ENCODE data around the gene HNMT.

Gene HNMT

GRCh38 chr2:137940154-137940553 lies 24.1 kb upstream of the HNMT start:
- no peak overlapping the region for H3K4me3 ChIP-seq (ENCODE audit: low read depth, low read length)

GRCh38 chr2:137942037-137942832 lies 22.0 kb upstream of the HNMT start:
- TF ChIP-seq, protein P1, sequence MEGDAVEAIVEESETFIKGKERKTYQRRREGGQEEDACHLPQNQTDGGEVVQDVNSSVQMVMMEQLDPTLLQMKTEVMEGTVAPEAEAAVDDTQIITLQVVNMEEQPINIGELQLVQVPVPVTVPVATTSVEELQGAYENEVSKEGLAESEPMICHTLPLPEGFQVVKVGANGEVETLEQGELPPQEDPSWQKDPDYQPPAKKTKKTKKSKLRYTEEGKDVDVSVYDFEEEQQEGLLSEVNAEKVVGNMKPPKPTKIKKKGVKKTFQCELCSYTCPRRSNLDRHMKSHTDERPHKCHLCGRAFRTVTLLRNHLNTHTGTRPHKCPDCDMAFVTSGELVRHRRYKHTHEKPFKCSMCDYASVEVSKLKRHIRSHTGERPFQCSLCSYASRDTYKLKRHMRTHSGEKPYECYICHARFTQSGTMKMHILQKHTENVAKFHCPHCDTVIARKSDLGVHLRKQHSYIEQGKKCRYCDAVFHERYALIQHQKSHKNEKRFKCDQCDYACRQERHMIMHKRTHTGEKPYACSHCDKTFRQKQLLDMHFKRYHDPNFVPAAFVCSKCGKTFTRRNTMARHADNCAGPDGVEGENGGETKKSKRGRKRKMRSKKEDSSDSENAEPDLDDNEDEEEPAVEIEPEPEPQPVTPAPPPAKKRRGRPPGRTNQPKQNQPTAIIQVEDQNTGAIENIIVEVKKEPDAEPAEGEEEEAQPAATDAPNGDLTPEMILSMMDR (IDR thresholded peaks at IDR 0.05; ENCODE audit: borderline replicate concordance, insufficient read depth, low read depth, low read length) = no peak
- H3K4me3 ChIP-seq (ENCODE audit: low read depth, low read length) = no peak overlapping the region

More at GRCh38 chr2:137940154-137940553, 24.1 kb upstream of the HNMT start:
- TF ChIP-seq, protein P1 (IDR thresholded peaks at IDR 0.05; ENCODE audit: borderline replicate concordance, insufficient read depth, low read depth, low read length) = no peak

GRCh38 chr2:137942833-137943677 lies 21.2 kb upstream of the HNMT start:
- TF ChIP-seq, protein P1 (IDR thresholded peaks at IDR 0.05; ENCODE audit: borderline replicate concordance, insufficient read depth, low read depth, low read length) = no peak

DNA sequence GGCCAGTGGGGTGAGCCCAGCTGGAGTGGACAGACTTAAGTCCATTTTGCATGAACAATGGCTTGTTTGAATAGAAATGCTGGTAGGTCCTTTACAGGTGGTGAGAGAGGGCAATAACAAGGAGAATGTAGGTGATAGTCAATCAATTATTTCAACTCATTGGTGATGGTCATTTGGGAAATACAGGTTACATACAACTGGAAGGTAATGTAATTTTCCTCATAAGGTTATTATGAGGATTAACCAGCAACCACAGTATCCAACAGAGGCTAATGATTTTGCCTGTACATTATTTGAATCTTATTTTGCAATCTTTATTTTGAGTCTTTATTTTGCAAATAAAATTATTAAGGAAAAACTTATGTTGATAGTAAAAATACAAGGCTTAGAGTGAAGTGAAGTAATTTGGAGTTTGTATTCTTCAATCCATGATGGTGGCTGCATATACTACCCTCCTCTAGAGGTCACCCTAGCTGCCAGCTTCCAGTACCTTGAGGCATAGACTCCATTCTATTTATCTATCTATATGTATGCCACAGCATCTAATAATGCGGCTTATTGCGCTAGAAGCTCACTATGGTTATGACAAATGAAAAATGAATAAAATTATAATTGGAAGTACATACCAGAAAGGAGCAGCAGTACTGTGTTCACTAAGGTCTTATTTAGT lies 20.5 kb upstream of the HNMT start:
- H3K4me3 ChIP-seq (ENCODE audit: low read depth, low read length) = no peak overlapping the region
- TF ChIP-seq, protein P1 (IDR thresholded peaks at IDR 0.05; ENCODE audit: borderline replicate concordance, insufficient read depth, low read depth, low read length) = no peak

More at GRCh38 chr2:137942833-137943677, 21.2 kb upstream of the HNMT start:
- no peak overlapping the region for H3K4me3 ChIP-seq (ENCODE audit: low read depth, low read length)

- TF ChIP-seq, protein P1 (IDR thresholded peaks at IDR 0.05; ENCODE audit: borderline replicate concordance, insufficient read depth, low read depth, low read length) = no peak
- H3K4me3 ChIP-seq (ENCODE audit: low read depth, low read length) = no peak overlapping the region
Observed at GRCh38 chr2:137944714-137945113, 19.6 kb upstream of the HNMT start.

DNA sequence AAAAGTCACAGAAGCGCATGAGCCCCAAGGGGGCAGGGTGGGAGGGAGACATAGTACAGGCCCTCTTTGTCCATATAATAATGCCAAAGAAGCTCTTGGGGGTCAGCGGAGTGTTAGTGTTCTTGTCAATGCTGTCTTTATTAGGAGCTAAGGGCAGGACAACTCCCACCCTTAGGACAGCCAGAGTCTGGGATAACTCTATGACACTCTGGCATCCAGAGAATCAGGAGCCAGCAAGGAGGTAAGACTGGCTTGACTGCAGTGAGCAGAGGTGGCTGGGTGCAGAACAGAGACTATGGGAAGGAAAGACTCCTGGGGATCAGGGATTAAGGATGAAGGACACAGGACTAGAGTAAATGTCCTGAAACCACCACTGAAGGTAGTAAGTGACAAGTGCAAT lies 19.0 kb upstream of the HNMT start:
- no peak overlapping the region for H3K4me3 ChIP-seq (ENCODE audit: low read depth, low read length)
- TF ChIP-seq, protein P1 (IDR thresholded peaks at IDR 0.05; ENCODE audit: borderline replicate concordance, insufficient read depth, low read depth, low read length) = no peak

Measured in GM12875 (cell line).